Endothelial cell (in vitro differentiated cells): ENCODE data around the gene SPATA16. TPM values are rescaled to one million over a fixed set of nuclear protein-coding genes. Genes with fewer than 3 reads are reported as not detected.
A peak's percentile ranks its signal among the peaks of the same experiment; 100 is the strongest.

Experiments
- DNase-seq: peaks from one replicate; pipeline ENCODE4 v3.0.0; 2021; ENCODE audit warnings: low spot score
- H3K27ac Mint-ChIP-seq: one replicate; pipeline ENCODE4 v1.8.0; 2021; ENCODE audit warnings: mixed read lengths, inconsistent platforms; ENCODE audit not compliant: unreplicated experiment
- H3K27me3 Mint-ChIP-seq: one replicate; pipeline ENCODE4 v1.8.0; 2021; ENCODE audit warnings: mild to moderate bottlenecking, moderate library complexity, mixed read lengths, inconsistent platforms; ENCODE audit not compliant: unreplicated experiment
- H3K36me3 Mint-ChIP-seq: one replicate; pipeline ENCODE4 v1.8.0; 2021; ENCODE audit warnings: mild to moderate bottlenecking, low read depth, mixed read lengths, inconsistent platforms; ENCODE audit not compliant: unreplicated experiment
- H3K4me1 Mint-ChIP-seq: one replicate; pipeline ENCODE4 v1.8.0; 2021; ENCODE audit warnings: mild to moderate bottlenecking, mixed read lengths, inconsistent platforms; ENCODE audit not compliant: unreplicated experiment
- H3K4me3 Mint-ChIP-seq: one replicate; pipeline ENCODE4 v1.8.0; 2021; ENCODE audit warnings: mild to moderate bottlenecking, mixed read lengths, inconsistent platforms; ENCODE audit not compliant: unreplicated experiment
- H3K9me3 Mint-ChIP-seq: one replicate; pipeline ENCODE4 v1.8.0; 2021; ENCODE audit warnings: mixed read lengths, inconsistent platforms; ENCODE audit not compliant: unreplicated experiment
- CTCF ChIP-seq: fragments of 200-600 bp; sonication (generic); IDR thresholded peaks from one replicate; pipeline ENCODE4 v1.5.0; 2021; ENCODE audit warnings: antibody characterized with exemption; ENCODE audit not compliant: unreplicated experiment
- total RNA-seq: library from RNA; stranded (reverse); fragmentation: NEBNext Ultra II Directional; extraction: Animal tissue kit (Norgen Biotek cat#: 25700); gene quantifications from one replicate; pipeline ENCODE4 v1.2.1, GENCODE V29; 2021; ENCODE audit not compliant: unreplicated experiment

Gene SPATA16
- total RNA-seq, 1 donor from 2014 or later, result 0.15 TPM

GRCh38 chr3:172951511-172951910 is 189.5 kb downstream of the SPATA16 start:
- H3K36me3 Mint-ChIP-seq, result no peaks in the 10 kb centered on the region

GRCh38 chr3:172946061-172946460 is 195.0 kb downstream of the SPATA16 start:
- Mint-ChIP-seq H3K9me3 (no peaks in the 10 kb centered on the region), H3K4me3 (no peak overlapping the region), H3K27me3 (peaks cover 2% of the 10 kb centered on the region), H3K27ac (no peak overlapping the region), H3K4me1 (no peaks in the 10 kb centered on the region), H3K36me3 (no peaks in the 10 kb centered on the region)
- no peak for TF ChIP-seq CTCF
- no peak for DNase-seq

More at GRCh38 chr3:172951511-172951910, 189.5 kb downstream of the SPATA16 start:
- no peaks in the 10 kb centered on the region for H3K4me1 Mint-ChIP-seq
- no peaks in the 10 kb centered on the region for H3K9me3 Mint-ChIP-seq
- H3K27me3 Mint-ChIP-seq, result no peaks in the 10 kb centered on the region
- H3K4me3 Mint-ChIP-seq, result no peak overlapping the region
- no peak overlapping the region for H3K27ac Mint-ChIP-seq
- no peak for TF ChIP-seq CTCF
- DNase-seq, result no peak

GRCh38 chr3:172939651-172940293 is 201.3 kb downstream of the SPATA16 start:
- peaks cover 4% of the 10 kb centered on the region for H3K4me1 Mint-ChIP-seq
- no peak overlapping the region for H3K4me3 Mint-ChIP-seq
- DNase-seq, result no peak
- no peak overlapping the region for H3K27ac Mint-ChIP-seq
- no peak for TF ChIP-seq CTCF
- H3K27me3 Mint-ChIP-seq, result no peaks in the 10 kb centered on the region
- H3K9me3 Mint-ChIP-seq, result no peaks in the 10 kb centered on the region
- H3K36me3 Mint-ChIP-seq, result no peaks in the 10 kb centered on the region

GRCh38 chr3:172938788-172939187 is 202.2 kb downstream of the SPATA16 start:
- H3K4me3 Mint-ChIP-seq, result no peak overlapping the region
- no peaks in the 10 kb centered on the region for H3K36me3 Mint-ChIP-seq
- H3K27ac Mint-ChIP-seq, result peak overlapping the region; percentile 44

More at GRCh38 chr3:172938788-172939187, 202.2 kb downstream of the SPATA16 start:
- H3K27me3 Mint-ChIP-seq, result no peaks in the 10 kb centered on the region
- DNase-seq, result no peak
- no peak for TF ChIP-seq CTCF
- no peaks in the 10 kb centered on the region for H3K9me3 Mint-ChIP-seq
- H3K4me1 Mint-ChIP-seq, result peaks cover 4% of the 10 kb centered on the region
